Mesothelial cell of epicardium (in vitro differentiated cells): ENCODE results near the gene CPB2. TPM values are rescaled to one million over a fixed set of nuclear protein-coding genes. Genes with fewer than 3 reads are reported as not detected.

Experiments
- DNase-seq, 2 experiments: peaks; one replicate each; pipeline ENCODE4 v3.0.0; 2021; ENCODE audit warnings: low spot score in 2 of 2; ENCODE audit not compliant: unreplicated experiment in 2 of 2
- H3K27ac Mint-ChIP-seq: 2 replicates; pipeline ENCODE4 v1.8.0; 2021; ENCODE audit warnings: mixed read lengths
- H3K27me3 Mint-ChIP-seq: 2 replicates; pipeline ENCODE4 v1.8.0; 2021; ENCODE audit warnings: low read depth, mixed read lengths
- H3K36me3 Mint-ChIP-seq: 2 replicates; pipeline ENCODE4 v1.8.0; 2021; ENCODE audit warnings: mixed read lengths
- H3K4me1 Mint-ChIP-seq: 2 replicates; pipeline ENCODE4 v1.8.0; 2021; ENCODE audit warnings: mixed read lengths
- H3K4me3 Mint-ChIP-seq: 2 replicates; pipeline ENCODE4 v1.8.0; 2021; ENCODE audit warnings: mild to moderate bottlenecking, moderate library complexity, mixed read lengths
- H3K9me3 Mint-ChIP-seq: 2 replicates; pipeline ENCODE4 v1.8.0; 2021; ENCODE audit warnings: mixed read lengths
- CTCF ChIP-seq: fragments of 200-600 bp; sonication (generic); IDR thresholded peaks from one replicate; pipeline ENCODE4 v1.5.0; 2021; ENCODE audit warnings: antibody characterized with exemption; ENCODE audit not compliant: unreplicated experiment
- total RNA-seq: library from RNA; stranded (reverse); gene quantifications from 3 replicates; pipeline ENCODE4 v1.2.1, GENCODE V29; 2021

CPB2 gene, protein sequence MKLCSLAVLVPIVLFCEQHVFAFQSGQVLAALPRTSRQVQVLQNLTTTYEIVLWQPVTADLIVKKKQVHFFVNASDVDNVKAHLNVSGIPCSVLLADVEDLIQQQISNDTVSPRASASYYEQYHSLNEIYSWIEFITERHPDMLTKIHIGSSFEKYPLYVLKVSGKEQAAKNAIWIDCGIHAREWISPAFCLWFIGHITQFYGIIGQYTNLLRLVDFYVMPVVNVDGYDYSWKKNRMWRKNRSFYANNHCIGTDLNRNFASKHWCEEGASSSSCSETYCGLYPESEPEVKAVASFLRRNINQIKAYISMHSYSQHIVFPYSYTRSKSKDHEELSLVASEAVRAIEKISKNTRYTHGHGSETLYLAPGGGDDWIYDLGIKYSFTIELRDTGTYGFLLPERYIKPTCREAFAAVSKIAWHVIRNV
- not detected in 3 replicates for total RNA-seq

DNA sequence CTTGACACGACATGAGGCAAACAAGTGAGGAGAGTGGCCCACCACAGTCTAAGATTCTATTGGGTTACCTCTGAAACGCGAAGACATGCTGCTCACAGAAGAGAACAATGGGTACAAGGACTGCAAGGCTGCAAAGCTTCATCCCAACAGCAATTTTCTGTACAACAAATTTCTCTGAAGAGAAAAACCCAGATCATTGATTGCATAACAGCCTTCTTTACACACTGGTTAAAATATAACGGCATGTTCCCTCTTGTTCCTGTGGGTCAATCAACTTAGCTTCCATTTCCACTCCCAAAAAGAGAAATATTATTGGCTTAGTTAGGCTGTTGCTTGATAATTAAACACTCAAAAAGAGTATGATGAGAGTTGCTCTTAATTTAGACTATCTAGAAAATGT, at the start of gene CPB2:
CPB2 (minus strand) TSS at position 166 of the 400 bp plus-strand sequence; CDS start at position 142, 24 bp downstream.
- no peak for TF ChIP-seq CTCF
- no peaks in the 10 kb centered on the region for H3K27me3 Mint-ChIP-seq
- H3K36me3 Mint-ChIP-seq, result no peaks in the 10 kb centered on the region
- DNase-seq, result no peak
- H3K9me3 Mint-ChIP-seq, result no peaks in the 10 kb centered on the region
- H3K27ac Mint-ChIP-seq, result no peak within 1 kb of the TSS
- H3K4me3 Mint-ChIP-seq, result no peak within 1 kb of the TSS
- peaks cover 7% of the 10 kb centered on the region for H3K4me1 Mint-ChIP-seq

DNA sequence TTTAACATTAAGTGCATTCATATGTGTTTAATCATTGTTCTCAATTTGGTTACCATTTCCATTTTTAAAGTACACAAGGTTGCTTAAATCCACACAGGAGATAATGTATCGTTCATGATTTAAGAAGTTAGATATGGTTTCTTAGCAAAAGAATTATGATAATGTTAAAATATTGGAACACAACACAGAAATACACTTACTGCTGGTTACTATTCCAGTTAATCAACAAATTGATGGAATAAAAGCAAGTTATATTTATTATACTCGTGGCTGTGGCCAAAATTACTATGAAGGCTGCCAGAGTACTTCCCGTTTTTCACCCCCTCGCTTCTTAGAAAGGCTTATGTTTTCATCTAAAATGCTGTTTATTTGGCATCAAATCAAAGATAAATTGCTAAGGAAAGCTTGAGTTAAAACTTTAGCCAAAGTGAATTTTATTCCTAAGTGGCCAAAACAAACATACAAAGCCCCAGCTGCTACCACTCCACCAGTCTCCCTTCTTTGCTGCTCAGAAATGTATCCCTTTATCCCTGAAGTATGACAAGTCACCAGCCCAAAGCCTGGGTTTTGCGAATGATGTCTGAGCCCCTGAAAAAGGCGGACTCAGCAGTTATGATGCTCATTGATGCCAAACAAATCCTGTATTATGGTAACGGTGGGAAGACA, 49.4 kb upstream of the CPB2 start:
- Mint-ChIP-seq H3K4me3 (no peak overlapping the region), H3K9me3 (no peaks in the 10 kb centered on the region), H3K4me1 (peaks cover 3% of the 10 kb centered on the region), H3K27me3 (no peaks in the 10 kb centered on the region), H3K36me3 (no peaks in the 10 kb centered on the region), H3K27ac (no peak overlapping the region)
- no peak for TF ChIP-seq CTCF
- no peak for DNase-seq

GRCh38 chr13:46152627-46153328, 47.9 kb upstream of the CPB2 start:
- no peak for TF ChIP-seq CTCF
- Mint-ChIP-seq H3K36me3 (no peaks in the 10 kb centered on the region), H3K27ac (no peak overlapping the region), H3K27me3 (no peaks in the 10 kb centered on the region), H3K4me3 (no peak overlapping the region), H3K4me1 (peaks cover 3% of the 10 kb centered on the region), H3K9me3 (no peaks in the 10 kb centered on the region)
- DNase-seq, result no peak

GRCh38 chr13:46150134-46150693, 45.4 kb upstream of the CPB2 start:
- H3K27ac Mint-ChIP-seq, result no peak overlapping the region
- H3K9me3 Mint-ChIP-seq, result peaks cover 3% of the 10 kb centered on the region
- no peaks in the 10 kb centered on the region for H3K27me3 Mint-ChIP-seq
- H3K4me1 Mint-ChIP-seq, result peaks cover 9% of the 10 kb centered on the region
- no peak overlapping the region for H3K4me3 Mint-ChIP-seq
- TF ChIP-seq CTCF, result no peak
- H3K36me3 Mint-ChIP-seq, result no peaks in the 10 kb centered on the region
- DNase-seq, result no peak

GRCh38 chr13:46149272-46150133, 44.7 kb upstream of the CPB2 start:
- Mint-ChIP-seq H3K9me3 (peaks cover 3% of the 10 kb centered on the region), H3K27ac (no peak overlapping the region), H3K36me3 (no peaks in the 10 kb centered on the region), H3K4me3 (no peak overlapping the region), H3K4me1 (peaks cover 15% of the 10 kb centered on the region), H3K27me3 (no peaks in the 10 kb centered on the region)
- DNase-seq, result no peak
- no peak for TF ChIP-seq CTCF
